Ishikawa (cell line): ENCODE results near the gene AMN.

Experiments used
- CEBPB ChIP-seq: IDR thresholded peaks from 2 replicates; pipeline ENCODE4 v1.6.1; 2012
- CREB1 ChIP-seq: IDR thresholded peaks from 2 replicates; pipeline ENCODE4 v1.6.1; 2012; ENCODE audit warnings: low read depth
- EGR1 ChIP-seq: IDR thresholded peaks from 2 replicates; pipeline ENCODE4 v1.6.1; 2012
- EP300 ChIP-seq: IDR thresholded peaks from 2 replicates; pipeline ENCODE4 v1.6.1; 2012; ENCODE audit warnings: borderline replicate concordance
- FOXM1 ChIP-seq: IDR thresholded peaks from 2 replicates; pipeline ENCODE4 v1.6.1; 2012; ENCODE audit warnings: low read depth, borderline replicate concordance
- NFIC ChIP-seq: IDR thresholded peaks from 2 replicates; pipeline ENCODE4 v1.6.1; 2012
- RAD21 ChIP-seq: IDR thresholded peaks from 2 replicates; pipeline ENCODE4 v1.6.1; 2012; ENCODE audit warnings: low read depth
- TAF1 ChIP-seq: IDR thresholded peaks from 2 replicates; pipeline ENCODE4 v1.6.1; 2012; ENCODE audit warnings: low read depth, mild to moderate bottlenecking
- TCF12 ChIP-seq: IDR thresholded peaks from 2 replicates; pipeline ENCODE4 v1.6.1; 2012; ENCODE audit warnings: low read depth
- TEAD4 ChIP-seq: IDR thresholded peaks from 2 replicates; pipeline ENCODE4 v1.6.1; 2012
- YY1 ChIP-seq: IDR thresholded peaks from 2 replicates; pipeline ENCODE4 v1.6.1; 2012; ENCODE audit warnings: low read depth
- ZBTB7A ChIP-seq: IDR thresholded peaks from 2 replicates; pipeline ENCODE4 v1.6.1; 2012; ENCODE audit warnings: low read depth
- TF ChIP-seq, protein P1 (sequence below): IDR thresholded peaks from 2 replicates; pipeline ENCODE4 v1.6.1; 2012
- TF ChIP-seq, protein P2 (sequence below): IDR thresholded peaks from 2 replicates; pipeline ENCODE4 v1.6.1; 2012
- TF ChIP-seq, protein P3 (sequence below): IDR thresholded peaks from 2 replicates; pipeline ENCODE4 v1.6.1; 2012; ENCODE audit warnings: low read depth, mild to moderate bottlenecking

AMN gene

DNA sequence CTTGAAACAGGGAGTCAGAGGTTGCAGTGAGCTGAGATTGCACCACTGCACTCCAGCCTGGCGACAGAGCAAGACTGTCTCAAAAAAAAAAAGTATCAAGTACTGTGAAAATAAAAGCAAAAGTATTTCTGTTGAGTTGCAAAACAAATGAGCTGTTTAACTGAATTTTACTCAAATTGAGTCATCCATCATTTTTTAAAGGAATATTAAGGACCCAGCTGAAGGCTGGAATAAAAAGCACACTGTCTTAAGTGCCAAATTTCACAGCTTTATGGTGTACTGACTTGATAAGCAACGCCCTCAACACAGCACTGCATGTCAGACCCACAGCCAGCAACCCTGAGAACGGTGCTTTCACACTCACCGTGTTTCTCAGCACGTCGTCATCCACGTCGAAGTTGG, 57.9 kb downstream of the AMN start:
- TF ChIP-seq RAD21 (no peak), EGR1 (no peak), FOXM1 (no peak), CEBPB (no peak), CREB1 (no peak), TEAD4 (no peak), EP300 (no peak), NFIC (no peak), YY1 (no peak), TCF12 (no peak), ZBTB7A (no peak), TAF1 (no peak)
- TF ChIP-seq, protein P1, sequence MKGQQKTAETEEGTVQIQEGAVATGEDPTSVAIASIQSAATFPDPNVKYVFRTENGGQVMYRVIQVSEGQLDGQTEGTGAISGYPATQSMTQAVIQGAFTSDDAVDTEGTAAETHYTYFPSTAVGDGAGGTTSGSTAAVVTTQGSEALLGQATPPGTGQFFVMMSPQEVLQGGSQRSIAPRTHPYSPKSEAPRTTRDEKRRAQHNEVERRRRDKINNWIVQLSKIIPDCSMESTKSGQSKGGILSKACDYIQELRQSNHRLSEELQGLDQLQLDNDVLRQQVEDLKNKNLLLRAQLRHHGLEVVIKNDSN = no peak
- TF ChIP-seq, protein P2, sequence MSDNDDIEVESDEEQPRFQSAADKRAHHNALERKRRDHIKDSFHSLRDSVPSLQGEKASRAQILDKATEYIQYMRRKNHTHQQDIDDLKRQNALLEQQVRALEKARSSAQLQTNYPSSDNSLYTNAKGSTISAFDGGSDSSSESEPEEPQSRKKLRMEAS = no peak
- TF ChIP-seq, protein P3, sequence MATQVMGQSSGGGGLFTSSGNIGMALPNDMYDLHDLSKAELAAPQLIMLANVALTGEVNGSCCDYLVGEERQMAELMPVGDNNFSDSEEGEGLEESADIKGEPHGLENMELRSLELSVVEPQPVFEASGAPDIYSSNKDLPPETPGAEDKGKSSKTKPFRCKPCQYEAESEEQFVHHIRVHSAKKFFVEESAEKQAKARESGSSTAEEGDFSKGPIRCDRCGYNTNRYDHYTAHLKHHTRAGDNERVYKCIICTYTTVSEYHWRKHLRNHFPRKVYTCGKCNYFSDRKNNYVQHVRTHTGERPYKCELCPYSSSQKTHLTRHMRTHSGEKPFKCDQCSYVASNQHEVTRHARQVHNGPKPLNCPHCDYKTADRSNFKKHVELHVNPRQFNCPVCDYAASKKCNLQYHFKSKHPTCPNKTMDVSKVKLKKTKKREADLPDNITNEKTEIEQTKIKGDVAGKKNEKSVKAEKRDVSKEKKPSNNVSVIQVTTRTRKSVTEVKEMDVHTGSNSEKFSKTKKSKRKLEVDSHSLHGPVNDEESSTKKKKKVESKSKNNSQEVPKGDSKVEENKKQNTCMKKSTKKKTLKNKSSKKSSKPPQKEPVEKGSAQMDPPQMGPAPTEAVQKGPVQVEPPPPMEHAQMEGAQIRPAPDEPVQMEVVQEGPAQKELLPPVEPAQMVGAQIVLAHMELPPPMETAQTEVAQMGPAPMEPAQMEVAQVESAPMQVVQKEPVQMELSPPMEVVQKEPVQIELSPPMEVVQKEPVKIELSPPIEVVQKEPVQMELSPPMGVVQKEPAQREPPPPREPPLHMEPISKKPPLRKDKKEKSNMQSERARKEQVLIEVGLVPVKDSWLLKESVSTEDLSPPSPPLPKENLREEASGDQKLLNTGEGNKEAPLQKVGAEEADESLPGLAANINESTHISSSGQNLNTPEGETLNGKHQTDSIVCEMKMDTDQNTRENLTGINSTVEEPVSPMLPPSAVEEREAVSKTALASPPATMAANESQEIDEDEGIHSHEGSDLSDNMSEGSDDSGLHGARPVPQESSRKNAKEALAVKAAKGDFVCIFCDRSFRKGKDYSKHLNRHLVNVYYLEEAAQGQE = no peak
